Osteoblast (primary cell): ENCODE measurements around the gene ZNF200. TPM values are rescaled to one million over a fixed set of nuclear protein-coding genes. Genes with fewer than 3 reads are reported as not detected.

Experiments used
- DNase-seq: peaks from one replicate; pipeline ENCODE4 v3.0.0; 2011; ENCODE audit warnings: low spot score, mixed read lengths; ENCODE audit not compliant: insufficient read length; ENCODE audit errors: missing footprints
- H2AFZ ChIP-seq: 2 replicates; pipeline ENCODE4 v1.6.0; 2011; ENCODE audit warnings: mild to moderate bottlenecking, low read length
- H3K27ac ChIP-seq: 2 replicates; pipeline ENCODE4 v1.5.1; 2011; ENCODE audit warnings: mild to moderate bottlenecking, low read depth, low read length, moderate library complexity
- H3K27me3 ChIP-seq: 2 replicates; pipeline ENCODE4 v1.6.0; 2012; ENCODE audit warnings: mild to moderate bottlenecking, control low read depth, inconsistent platforms, low read length, moderate library complexity; ENCODE audit not compliant: insufficient read depth
- H3K36me3 ChIP-seq: 2 replicates; pipeline ENCODE4 v1.5.1; 2011; ENCODE audit warnings: mild to moderate bottlenecking, low read length, control low read depth, moderate library complexity; ENCODE audit not compliant: insufficient read depth
- H3K4me1 ChIP-seq: 2 replicates; pipeline ENCODE4 v1.5.1; 2011; ENCODE audit warnings: mild to moderate bottlenecking, low read length, control low read depth, moderate library complexity; ENCODE audit not compliant: insufficient read depth
- H3K4me2 ChIP-seq: 2 replicates; pipeline ENCODE4 v1.6.0; 2011; ENCODE audit warnings: mild to moderate bottlenecking, low read length; ENCODE audit not compliant: insufficient read depth
- H3K4me3 ChIP-seq: fragments of 200-600 bp; sonication (generic); 3 replicates; pipeline ENCODE4 v1.5.1; 2012; ENCODE audit warnings: mild to moderate bottlenecking, low read length, inconsistent platforms; ENCODE audit not compliant: insufficient read depth
- H3K79me2 ChIP-seq: 2 replicates; pipeline ENCODE4 v1.6.0; 2012; ENCODE audit warnings: mild to moderate bottlenecking, low read length, control low read depth, inconsistent platforms; ENCODE audit not compliant: insufficient read depth
- H3K9me3 ChIP-seq: 2 replicates; pipeline ENCODE4 v1.5.1; 2011; ENCODE audit warnings: low read depth, low read length, control low read depth
- H4K20me1 ChIP-seq: 2 replicates; pipeline ENCODE4 v1.6.0; 2012; ENCODE audit warnings: mild to moderate bottlenecking, low read length, control low read depth; ENCODE audit not compliant: insufficient read depth
- total RNA-seq: library from RNA; depleted of rRNA; stranded (reverse); fragments of >200 nt; gene quantifications from 2 replicates; pipeline ENCODE4 v1.2.3, GENCODE V29; 2012
- TF ChIP-seq, protein P1 (sequence below): IDR thresholded peaks from 2 replicates; pipeline ENCODE4 v1.5.1; 2011; ENCODE audit warnings: mild to moderate bottlenecking, low read depth, low read length, moderate library complexity; ENCODE audit errors: extremely low read depth

ZNF200 gene
- total RNA-seq, 1 donor: 11.6 TPM

DNA sequence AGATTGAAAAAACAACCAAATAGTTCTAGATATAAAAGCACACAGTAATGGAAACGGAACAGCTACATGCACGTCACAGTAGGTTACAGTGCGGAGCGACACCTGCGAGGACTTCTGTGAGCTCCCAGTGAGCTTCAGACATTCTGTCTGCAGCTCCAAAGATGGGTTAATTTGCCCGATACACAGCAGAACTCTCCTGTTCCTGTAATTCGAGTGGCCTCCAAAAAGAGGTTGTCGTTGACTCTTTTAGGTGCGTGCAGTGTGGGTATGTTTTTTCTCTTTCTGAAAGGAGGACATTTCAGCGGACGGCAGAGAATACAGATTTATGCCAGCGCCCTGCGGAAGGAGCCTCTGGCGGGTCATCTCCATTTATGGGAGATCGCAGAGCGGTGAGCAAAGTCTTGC is 44.0 kb downstream of the ZNF200 start:
- Histone ChIP-seq H3K79me2 (no peaks in the 10 kb centered on the region), H3K27me3 (peaks cover 4% of the 10 kb centered on the region), H3K4me1 (peaks cover 15% of the 10 kb centered on the region), H2AFZ (no peak overlapping the region), H3K36me3 (no peaks in the 10 kb centered on the region), H3K9me3 (no peaks in the 10 kb centered on the region), H3K4me3 (peak overlapping the region; percentile 58), H3K27ac (no peak overlapping the region), H4K20me1 (no peaks in the 10 kb centered on the region), H3K4me2 (peak overlapping the region; percentile 76)
- DNase-seq: no peak
- TF ChIP-seq, protein P1, sequence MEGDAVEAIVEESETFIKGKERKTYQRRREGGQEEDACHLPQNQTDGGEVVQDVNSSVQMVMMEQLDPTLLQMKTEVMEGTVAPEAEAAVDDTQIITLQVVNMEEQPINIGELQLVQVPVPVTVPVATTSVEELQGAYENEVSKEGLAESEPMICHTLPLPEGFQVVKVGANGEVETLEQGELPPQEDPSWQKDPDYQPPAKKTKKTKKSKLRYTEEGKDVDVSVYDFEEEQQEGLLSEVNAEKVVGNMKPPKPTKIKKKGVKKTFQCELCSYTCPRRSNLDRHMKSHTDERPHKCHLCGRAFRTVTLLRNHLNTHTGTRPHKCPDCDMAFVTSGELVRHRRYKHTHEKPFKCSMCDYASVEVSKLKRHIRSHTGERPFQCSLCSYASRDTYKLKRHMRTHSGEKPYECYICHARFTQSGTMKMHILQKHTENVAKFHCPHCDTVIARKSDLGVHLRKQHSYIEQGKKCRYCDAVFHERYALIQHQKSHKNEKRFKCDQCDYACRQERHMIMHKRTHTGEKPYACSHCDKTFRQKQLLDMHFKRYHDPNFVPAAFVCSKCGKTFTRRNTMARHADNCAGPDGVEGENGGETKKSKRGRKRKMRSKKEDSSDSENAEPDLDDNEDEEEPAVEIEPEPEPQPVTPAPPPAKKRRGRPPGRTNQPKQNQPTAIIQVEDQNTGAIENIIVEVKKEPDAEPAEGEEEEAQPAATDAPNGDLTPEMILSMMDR: no peak

DNA sequence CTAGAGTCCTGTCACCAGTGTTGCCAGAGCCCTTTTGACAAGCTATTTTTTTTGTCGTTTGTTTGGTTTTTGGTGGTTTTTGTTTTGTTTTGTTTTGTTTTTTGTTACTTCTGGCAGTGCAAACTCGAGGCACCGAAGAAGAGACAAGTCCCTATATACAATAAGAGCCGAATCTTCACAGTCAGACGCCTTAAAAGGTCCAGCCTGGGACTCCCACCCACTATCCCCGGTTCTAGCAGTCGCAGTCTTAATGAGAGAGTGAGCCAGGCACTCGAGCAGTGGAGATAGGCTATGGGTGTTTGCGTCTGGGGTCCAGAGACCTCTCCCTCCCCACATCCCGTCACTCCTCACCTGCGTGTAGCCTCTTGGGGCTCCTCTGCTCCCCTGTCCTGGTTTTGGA is 45.1 kb downstream of the ZNF200 start:
- TF ChIP-seq, protein P1: no peak
- H3K27me3 ChIP-seq: peaks cover 4% of the 10 kb centered on the region
- peak overlapping the region; percentile 92 for H3K4me2 ChIP-seq
- peak overlapping the region; percentile 20 for H2AFZ ChIP-seq
- no peaks in the 10 kb centered on the region for H3K79me2 ChIP-seq
- no peaks in the 10 kb centered on the region for H3K36me3 ChIP-seq
- no peak overlapping the region for H3K27ac ChIP-seq
- peak overlapping the region; percentile 79 for H3K4me3 ChIP-seq
- no peaks in the 10 kb centered on the region for H4K20me1 ChIP-seq
- H3K9me3 ChIP-seq: no peaks in the 10 kb centered on the region
- no peak for DNase-seq
- H3K4me1 ChIP-seq: peaks cover 15% of the 10 kb centered on the region

DNA sequence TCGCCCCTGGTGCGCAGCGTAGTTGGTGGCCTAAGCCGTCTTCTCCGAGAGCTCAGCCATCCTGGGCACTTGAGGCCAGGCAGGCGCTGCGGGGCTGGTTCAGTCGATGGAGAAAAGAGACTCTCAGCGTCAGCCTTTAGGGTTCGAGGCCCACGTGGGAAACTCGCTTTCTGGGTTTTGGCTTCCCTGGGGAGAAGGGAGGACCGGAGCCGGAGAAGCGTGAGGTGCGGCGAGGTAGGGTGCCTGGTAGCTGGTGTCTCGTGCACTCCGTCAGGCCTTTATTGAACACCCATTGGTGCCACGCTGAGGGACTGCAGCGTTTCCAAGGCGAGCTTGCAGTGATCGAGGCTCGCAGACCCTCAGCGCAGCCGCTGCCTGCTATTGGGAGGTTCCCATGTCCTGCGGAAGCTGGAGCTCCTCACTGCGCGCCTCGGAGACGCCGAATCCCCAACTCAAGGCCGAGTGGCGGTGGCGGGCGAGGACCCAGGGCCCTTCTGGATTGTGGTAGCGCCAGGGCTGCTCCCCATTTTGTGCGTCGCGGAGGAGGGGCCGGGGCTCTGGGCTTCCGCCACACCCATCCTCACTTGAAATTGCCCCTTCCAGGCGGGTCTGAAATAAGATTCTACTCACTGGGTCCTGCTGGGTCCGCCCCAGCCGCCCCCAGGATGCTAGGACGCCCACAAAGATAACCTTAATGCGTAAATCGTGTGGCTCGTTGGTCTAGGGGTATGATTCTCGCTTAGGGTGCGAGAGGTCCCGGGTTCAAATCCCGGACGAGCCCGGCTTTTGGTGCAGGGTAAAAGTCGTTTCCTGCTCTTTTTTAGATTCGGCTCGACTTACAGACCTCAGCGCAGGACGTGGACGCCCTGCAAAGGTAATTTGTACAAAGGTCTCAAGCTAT is 45.8 kb downstream of the ZNF200 start:
- H3K36me3 ChIP-seq: no peaks in the 10 kb centered on the region
- no peaks in the 10 kb centered on the region for H3K79me2 ChIP-seq
- H3K9me3 ChIP-seq: no peaks in the 10 kb centered on the region
- DNase-seq: peak; percentile 94
- H3K27ac ChIP-seq: no peak overlapping the region
- H3K4me1 ChIP-seq: peaks cover 15% of the 10 kb centered on the region
- H3K4me2 ChIP-seq: peak overlapping the region; percentile 92
- peak overlapping the region; percentile 79 for H3K4me3 ChIP-seq
- TF ChIP-seq, protein P1: no peak
- H3K27me3 ChIP-seq: peaks cover 4% of the 10 kb centered on the region
- H2AFZ ChIP-seq: peak overlapping the region; percentile 99
- H4K20me1 ChIP-seq: no peaks in the 10 kb centered on the region

DNA sequence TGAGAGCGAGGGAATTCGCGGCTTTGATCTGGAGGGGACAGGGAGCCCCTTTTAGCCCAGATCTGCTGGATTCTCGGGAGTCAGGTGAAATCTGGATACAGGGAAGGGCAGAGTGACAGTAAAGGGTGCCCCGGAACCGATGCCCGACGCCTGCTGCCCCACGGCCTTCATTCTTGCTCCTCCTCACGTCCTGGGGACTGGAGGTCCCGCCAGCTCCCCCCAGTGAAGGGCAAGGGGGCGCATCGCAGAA is 46.4 kb downstream of the ZNF200 start:
- Histone ChIP-seq H3K36me3 (no peaks in the 10 kb centered on the region), H3K79me2 (no peaks in the 10 kb centered on the region), H3K4me1 (peaks cover 17% of the 10 kb centered on the region), H3K4me2 (peak overlapping the region; percentile 92), H3K4me3 (peak overlapping the region; percentile 79), H3K27ac (no peak overlapping the region), H3K27me3 (peaks cover 4% of the 10 kb centered on the region), H3K9me3 (no peaks in the 10 kb centered on the region), H2AFZ (peak overlapping the region; percentile 99), H4K20me1 (no peaks in the 10 kb centered on the region)
- TF ChIP-seq, protein P1: no peak
- DNase-seq: no peak
